ENCODE results near the gene FABP2. TPM values are rescaled to one million over a fixed set of nuclear protein-coding genes. Genes with fewer than 3 reads are reported as not detected.
"Not testable (repeated sequence)": the region's sequence is repeated elsewhere in the genome, so short reads cannot be mapped to it uniquely, and the experiment has no call there.

FABP2 gene
- polyA plus RNA-seq (ENCODE audit: insufficient read length), result 0.05 TPM
- long read RNA-seq, donor 1, result 0 reads
- long read RNA-seq, donor 2, result 0 reads
- long read RNA-seq, donor 3, result 0 reads
- long read RNA-seq, donor 4, partial matches to known transcripts, result 0 of 1 reads
- long read RNA-seq, donor 4, other reads (novel, unspliced or antisense), result 0 of 1 reads
- long read RNA-seq, donor 5, result 0 reads
- long read RNA-seq, donor 6, result 0 reads
- long read RNA-seq, donor 7, partial matches to known transcripts, result 0 of 2 reads
- long read RNA-seq, donor 7, other reads (novel, unspliced or antisense), result 0 of 2 reads
- long read RNA-seq, donor 8, result 0 reads

DNA sequence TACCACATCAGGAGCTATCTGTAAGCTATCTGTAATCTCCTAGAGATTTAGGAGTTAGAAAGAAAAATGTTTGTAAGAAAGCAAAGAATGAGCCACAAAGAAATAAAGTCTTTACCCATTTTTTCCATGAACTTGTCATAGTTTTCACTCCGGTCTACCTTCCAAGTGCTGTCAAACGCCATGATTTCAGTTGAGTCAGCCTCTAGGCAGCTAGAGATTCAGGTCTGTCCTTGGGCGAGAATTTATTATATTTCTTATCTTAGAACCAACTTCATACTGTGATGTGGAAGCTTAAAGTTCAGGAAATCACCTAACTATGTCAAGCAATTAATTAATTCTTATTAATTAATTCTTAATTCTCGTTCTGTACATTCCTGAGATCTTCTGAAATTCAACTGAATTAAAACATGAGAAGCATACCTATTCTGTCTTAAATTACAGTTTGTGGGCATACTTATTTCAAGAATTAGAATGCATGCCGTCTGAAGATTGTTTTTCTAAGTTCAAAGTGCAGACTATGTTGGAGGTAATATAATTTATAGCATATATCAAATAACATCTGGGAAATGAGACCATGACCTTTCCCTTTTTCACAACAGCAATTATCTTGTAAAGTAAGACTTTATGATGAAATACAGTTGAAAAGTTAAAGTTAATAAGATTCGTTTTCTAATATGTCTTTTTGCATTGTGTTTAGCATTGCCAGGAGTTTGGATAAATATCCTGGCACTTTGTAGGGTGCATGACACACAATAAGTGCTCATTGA lies at the start of gene FABP2:
TSS of gene FABP2 (minus strand) at position 218 of the 767 bp plus-strand sequence. CDS start at position 182, 36 bp downstream.
- no peak for DNase-seq

GRCh38 chr4:119370951-119371683 lies 49.2 kb upstream of the FABP2 start:
- DNase-seq, result not testable (repeated sequence)

DNA sequence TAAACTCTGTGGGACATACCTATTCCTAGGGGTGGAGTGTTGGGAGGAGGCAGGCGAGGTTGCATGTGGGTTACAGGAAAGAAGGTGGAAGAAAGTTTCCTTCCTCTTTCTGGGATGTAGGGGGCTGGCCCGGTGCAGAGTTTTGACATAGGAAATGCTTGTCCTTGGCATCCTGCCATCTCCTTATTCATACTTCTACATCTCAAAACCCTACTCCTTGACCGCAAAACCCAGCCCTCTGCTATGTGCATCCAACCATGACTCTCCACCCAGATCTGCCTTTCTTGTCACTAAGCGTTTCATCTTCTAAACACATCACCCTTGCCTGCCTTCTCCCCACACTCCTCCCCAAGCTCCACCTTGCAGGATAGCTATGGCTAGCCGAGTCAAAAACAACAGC lies 48.5 kb upstream of the FABP2 start:
- not testable (repeated sequence) for DNase-seq

- not testable (repeated sequence) for DNase-seq
Observed at GRCh38 chr4:119366802-119367201, 44.9 kb upstream of the FABP2 start.

GRCh38 chr4:119364203-119364602 lies 42.3 kb upstream of the FABP2 start:
- not testable (repeated sequence) for DNase-seq

GRCh38 chr4:119363372-119363771 lies 41.4 kb upstream of the FABP2 start:
- DNase-seq, result not testable (repeated sequence)

- not testable (repeated sequence) for DNase-seq
Observed at GRCh38 chr4:119362413-119362812, 40.5 kb upstream of the FABP2 start.

GRCh38 chr4:119359873-119360272 lies 37.9 kb upstream of the FABP2 start:
- DNase-seq, result not testable (repeated sequence)

DNA sequence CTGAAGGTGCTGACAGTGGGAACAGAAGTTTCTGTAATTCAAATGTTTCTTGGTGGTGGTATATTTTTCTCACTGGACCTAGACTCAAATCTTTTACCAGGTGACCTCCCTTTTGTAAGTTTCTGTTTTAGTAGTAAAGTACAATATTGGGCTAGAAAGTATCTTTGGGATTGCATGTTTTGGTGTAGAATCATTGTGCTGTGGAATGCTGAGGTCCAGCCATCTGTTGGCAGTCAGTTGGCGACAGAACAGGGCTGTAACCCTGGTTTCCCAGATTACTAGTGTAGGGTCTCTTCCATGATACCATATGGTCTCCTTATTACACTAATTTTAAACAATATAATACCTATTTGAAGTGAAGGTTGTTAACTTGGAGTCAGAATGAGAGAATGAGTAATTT lies 34.9 kb upstream of the FABP2 start:
- not testable (repeated sequence) for DNase-seq

- not testable (repeated sequence) for DNase-seq
Observed at GRCh38 chr4:119356041-119356440, 34.1 kb upstream of the FABP2 start.

GRCh38 chr4:119353364-119353763 lies 31.4 kb upstream of the FABP2 start:
- DNase-seq, result not testable (repeated sequence)

- DNase-seq, result not testable (repeated sequence)
Observed at GRCh38 chr4:119348169-119348568, 26.2 kb upstream of the FABP2 start.

DNA sequence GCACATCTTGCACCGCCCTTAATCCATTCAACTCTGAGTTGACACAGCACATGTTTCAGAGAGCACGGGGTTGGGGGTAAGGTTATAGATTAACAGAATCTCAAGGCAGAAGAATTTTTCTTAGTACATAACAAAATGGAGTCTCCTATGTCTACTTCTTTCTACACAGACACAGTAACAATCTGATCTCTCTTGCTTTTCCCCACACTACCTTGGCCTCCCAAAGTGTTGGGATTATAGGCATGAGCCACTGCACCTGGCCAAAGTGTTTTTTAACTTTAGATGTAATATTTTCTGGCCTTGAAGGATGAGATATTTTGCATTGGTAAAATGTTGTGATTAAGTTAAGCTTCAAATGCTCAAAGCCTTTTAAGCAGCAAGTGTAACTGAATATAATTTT lies 21.4 kb upstream of the FABP2 start:
- DNase-seq, result not testable (repeated sequence)

GRCh38 chr4:119339895-119340294 lies 18.0 kb upstream of the FABP2 start:
- DNase-seq, result not testable (repeated sequence)

GRCh38 chr4:119337010-119337409 lies 15.1 kb upstream of the FABP2 start:
- DNase-seq, result no peak

DNA sequence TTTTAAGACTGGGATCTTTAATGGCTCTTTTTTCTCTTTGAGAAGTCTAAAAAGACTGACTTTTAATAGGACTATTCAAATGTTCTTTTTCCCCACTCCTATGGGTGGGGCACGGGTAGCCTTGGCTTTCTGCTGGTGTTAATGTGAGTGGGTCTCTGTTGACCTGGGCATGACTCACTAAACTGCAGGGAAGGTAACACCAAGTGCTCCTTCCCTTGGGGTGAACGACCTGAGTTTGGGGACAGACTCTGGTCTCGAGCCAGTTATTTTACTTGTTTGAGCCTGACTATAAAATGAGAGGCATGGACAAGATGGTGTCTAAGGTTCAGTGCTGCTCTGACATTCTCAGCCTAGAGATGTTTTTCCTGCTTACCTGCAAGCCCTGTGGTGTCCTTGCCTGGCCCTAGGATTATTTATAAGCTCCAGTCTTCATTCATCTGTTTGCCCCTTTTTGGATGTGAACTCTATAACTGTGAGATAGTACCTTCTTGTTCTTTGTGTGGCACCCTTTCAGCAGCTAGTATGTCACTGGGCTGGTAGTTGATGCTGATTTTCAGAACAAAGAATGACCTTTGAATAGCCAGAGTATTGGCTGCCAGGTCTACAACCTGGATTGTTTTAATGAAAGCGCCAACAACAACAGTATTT lies 14.5 kb upstream of the FABP2 start:
- DNase-seq, result not testable (repeated sequence)

- no peak for DNase-seq
Observed at GRCh38 chr4:119329835-119330620, 8.1 kb upstream of the FABP2 start.

DNA sequence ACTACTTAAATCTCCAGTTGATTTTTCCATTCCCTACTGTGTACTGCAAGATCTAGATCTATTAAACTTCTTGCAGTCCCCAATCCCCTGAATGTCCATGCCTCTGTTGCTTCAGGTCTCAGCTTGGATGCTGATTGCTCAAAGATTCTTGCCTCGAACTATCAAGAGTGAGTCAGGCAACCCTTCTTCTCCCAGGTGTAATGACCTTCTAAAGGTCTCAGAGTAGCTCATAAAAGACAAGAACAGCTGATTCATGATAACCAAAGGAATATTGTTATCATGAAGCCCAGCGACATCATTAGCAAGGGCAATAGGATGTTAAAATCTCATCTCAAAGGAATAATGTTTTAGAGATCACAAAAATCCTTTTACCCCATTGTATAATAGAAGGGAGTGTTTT lies 6.8 kb upstream of the FABP2 start:
- DNase-seq, result no peak

GRCh38 chr4:119317990-119318389 lies 3.9 kb downstream of the FABP2 start:
- no peak for DNase-seq

DNA sequence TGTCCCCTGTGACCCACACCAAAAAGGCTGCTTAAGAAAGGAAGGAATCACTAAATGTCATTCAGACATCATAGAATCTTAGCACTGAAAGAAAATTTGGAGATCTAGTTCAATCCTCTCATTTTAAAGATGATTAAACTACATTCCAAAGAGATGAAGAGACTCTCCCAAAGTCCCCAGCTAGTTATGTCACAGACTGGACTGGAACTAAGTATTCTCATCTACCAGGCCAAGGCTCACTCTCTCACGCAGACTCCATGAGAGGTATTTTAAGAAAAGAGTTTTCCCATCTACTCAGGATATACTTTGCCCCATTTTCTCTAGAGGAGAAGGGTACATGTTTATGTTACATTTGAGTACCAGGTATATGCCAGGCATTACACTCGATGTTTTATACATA lies 6.9 kb downstream of the FABP2 start:
- DNase-seq, result no peak

GRCh38 chr4:119314356-119314755 lies 7.6 kb downstream of the FABP2 start:
- DNase-seq, result peak; percentile 34
